ENCODE results near the gene GCN1.

GRCh38 chr12:120119271-120119973, 75.1 kb downstream of the GCN1 start:
- TF ChIP-seq POLR2A (IDR thresholded peaks at IDR 0.05) (no peak), CTCF (IDR thresholded peaks at IDR 0.05) (no peak)
